BJ (cell line): ENCODE measurements around the gene TEX50. TPM values are rescaled to one million over a fixed set of nuclear protein-coding genes. Genes with fewer than 3 reads are reported as not detected.

Experiments used
- CTCF ChIA-PET: fragments of 350-600 bp; formaldehyde crosslinking; extraction: SDS; loops from one replicate; lab custom pipeline; 2021; ENCODE audit warnings: antibody characterized with exemption, inconsistent platforms; lab: Yijun Ruan, JAX
- POLR2A ChIA-PET: fragments of 300-600 bp; sonication (Branson Sonifier 250); formaldehyde crosslinking; extraction: SDS; loops from one replicate; lab custom pipeline; 2021; ENCODE audit warnings: antibody characterized with exemption; lab: Charles Lee
- DNase-seq: peaks from one replicate; pipeline ENCODE4 v3.0.0-alpha.2; 2011; ENCODE audit warnings: low read depth
- H3K27me3 ChIP-seq: 2 replicates; pipeline ENCODE4 v1.6.0; 2011; ENCODE audit warnings: low read length; ENCODE audit not compliant: control insufficient read depth, insufficient read depth
- H3K36me3 ChIP-seq: 2 replicates; pipeline ENCODE4 v1.5.1; 2011; ENCODE audit warnings: low read length; ENCODE audit not compliant: control insufficient read depth, insufficient read depth
- H3K4me3 ChIP-seq: 2 replicates; pipeline ENCODE4 v1.5.1; 2011; ENCODE audit warnings: low read depth, mild to moderate bottlenecking, control low read depth, low read length
- polyA plus RNA-seq: library from polyadenylated mRNA; depleted of rRNA; stranded (reverse); fragments of >200 nt; gene quantifications from 2 replicates; pipeline ENCODE4 v1.2.3, GENCODE V29; 2011
- TF ChIP-seq, protein P1 (sequence below): IDR thresholded peaks from 2 replicates; pipeline ENCODE4 v1.5.1; 2011; ENCODE audit warnings: low read depth, mild to moderate bottlenecking, control low read depth, inconsistent platforms, low read length, moderate library complexity; ENCODE audit not compliant: insufficient read depth

The TEX50 gene
- polyA plus RNA-seq, 1 experiment = not detected

DNA sequence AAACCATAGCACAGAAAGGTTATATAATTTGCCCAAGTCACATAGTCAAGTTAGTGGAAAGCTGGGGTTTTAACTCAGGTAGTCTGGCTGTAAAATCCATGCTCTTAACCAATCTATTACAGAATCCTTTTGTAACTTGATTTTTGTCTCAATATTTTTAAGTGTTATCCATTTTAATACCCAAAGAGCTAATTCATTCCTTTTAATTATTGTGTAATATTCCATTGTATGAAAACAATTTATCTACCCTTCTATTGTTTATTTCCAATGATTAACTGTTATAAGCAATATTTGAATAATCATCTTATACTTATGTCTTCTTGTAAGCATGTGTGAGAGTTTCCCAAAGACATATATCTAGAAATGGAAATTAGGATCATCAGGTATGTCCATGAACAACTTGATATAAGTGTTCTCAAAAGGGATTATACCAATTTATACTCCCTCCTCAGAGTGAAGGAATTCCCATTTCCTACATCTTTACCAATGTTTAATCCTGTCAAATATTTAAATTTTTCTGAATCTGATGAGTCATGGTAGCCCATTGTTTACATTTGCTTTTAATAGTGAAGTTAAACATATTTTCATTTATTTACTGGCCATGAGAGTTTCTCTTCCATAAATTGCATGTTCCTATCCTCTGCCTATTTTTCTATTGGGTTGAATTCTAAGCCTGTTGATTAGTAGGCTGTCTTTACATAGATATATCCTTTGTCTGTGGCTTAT lies 13.9 kb downstream of the TEX50 start:
- Histone ChIP-seq H3K36me3 (no peaks in the 10 kb centered on the region), H3K27me3 (no peaks in the 10 kb centered on the region), H3K4me3 (no peak overlapping the region)
- DNase-seq = no peak
- ChIA-PET POLR2A (no interaction called here), CTCF (no interaction called here)
- TF ChIP-seq, protein P1, sequence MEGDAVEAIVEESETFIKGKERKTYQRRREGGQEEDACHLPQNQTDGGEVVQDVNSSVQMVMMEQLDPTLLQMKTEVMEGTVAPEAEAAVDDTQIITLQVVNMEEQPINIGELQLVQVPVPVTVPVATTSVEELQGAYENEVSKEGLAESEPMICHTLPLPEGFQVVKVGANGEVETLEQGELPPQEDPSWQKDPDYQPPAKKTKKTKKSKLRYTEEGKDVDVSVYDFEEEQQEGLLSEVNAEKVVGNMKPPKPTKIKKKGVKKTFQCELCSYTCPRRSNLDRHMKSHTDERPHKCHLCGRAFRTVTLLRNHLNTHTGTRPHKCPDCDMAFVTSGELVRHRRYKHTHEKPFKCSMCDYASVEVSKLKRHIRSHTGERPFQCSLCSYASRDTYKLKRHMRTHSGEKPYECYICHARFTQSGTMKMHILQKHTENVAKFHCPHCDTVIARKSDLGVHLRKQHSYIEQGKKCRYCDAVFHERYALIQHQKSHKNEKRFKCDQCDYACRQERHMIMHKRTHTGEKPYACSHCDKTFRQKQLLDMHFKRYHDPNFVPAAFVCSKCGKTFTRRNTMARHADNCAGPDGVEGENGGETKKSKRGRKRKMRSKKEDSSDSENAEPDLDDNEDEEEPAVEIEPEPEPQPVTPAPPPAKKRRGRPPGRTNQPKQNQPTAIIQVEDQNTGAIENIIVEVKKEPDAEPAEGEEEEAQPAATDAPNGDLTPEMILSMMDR = no peak

DNA sequence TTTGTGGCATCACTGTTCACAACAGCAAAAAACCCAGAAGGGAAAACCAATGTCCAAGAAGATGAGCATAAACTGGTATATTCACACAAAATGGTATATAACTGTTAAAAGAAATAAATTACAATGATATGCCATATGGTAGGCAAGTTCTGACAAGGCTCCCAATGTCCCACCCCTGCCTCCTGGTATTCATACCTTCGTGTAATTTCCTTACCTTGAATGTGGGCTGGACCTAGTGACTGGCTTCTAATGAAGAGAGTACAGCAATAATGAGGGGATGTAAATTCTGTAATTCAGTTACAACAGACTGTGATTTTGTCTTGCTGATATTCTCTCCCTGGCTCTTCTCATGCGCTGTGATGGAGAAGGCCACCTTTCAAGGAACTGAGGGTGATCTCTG lies 25.2 kb downstream of the TEX50 start:
- Histone ChIP-seq H3K27me3 (no peaks in the 10 kb centered on the region), H3K36me3 (no peaks in the 10 kb centered on the region), H3K4me3 (no peak overlapping the region)
- POLR2A ChIA-PET = no interaction called here
- TF ChIP-seq, protein P1 = no peak
- DNase-seq = no peak
- CTCF ChIA-PET = no interaction called here

DNA sequence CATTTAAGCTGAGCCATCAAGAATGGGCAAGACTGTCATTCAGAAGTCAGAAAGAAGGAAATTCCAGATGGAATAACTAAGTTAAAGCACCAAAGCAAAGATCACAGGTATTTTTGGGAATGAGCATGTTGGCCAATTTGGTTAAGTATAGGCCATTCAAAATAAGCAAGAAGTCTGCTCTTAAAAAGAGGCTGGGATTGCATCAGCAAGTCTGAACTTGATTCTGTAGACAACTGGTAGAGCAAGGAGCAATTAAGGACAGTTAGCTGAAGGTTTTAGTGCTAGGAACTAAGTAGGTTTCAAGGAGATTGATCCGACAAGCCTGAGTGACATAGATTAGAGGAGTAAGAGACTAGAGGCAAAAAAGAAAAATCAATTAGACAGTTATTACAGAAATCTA lies 26.1 kb downstream of the TEX50 start:
- Histone ChIP-seq H3K4me3 (no peak overlapping the region), H3K36me3 (no peaks in the 10 kb centered on the region), H3K27me3 (no peaks in the 10 kb centered on the region)
- ChIA-PET POLR2A (no interaction called here), CTCF (no interaction called here)
- TF ChIP-seq, protein P1 = no peak
- no peak for DNase-seq

DNA sequence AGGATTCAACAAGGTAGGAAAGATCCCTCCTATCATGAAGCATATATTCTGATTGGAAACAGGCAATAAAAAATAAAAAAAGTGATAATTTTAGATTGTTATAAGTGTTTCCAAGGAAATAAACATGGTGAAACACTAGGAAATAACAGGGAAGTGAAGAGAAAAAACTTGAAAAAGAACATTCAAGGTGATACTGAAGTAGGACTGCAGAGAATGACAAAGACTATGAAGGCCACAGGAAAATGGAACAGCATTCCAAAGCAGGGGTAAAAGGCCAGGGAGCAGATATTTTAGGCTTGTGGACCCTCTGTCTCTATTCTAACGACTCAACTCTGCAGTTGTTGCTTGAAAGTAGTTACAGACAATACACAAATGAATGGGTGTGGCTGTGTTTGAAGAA lies 26.6 kb downstream of the TEX50 start:
- H3K27me3 ChIP-seq = no peaks in the 10 kb centered on the region
- no peak overlapping the region for H3K4me3 ChIP-seq
- no peaks in the 10 kb centered on the region for H3K36me3 ChIP-seq
- TF ChIP-seq, protein P1 = no peak
- ChIA-PET CTCF (no interaction called here), POLR2A (no interaction called here)
- DNase-seq = no peak

DNA sequence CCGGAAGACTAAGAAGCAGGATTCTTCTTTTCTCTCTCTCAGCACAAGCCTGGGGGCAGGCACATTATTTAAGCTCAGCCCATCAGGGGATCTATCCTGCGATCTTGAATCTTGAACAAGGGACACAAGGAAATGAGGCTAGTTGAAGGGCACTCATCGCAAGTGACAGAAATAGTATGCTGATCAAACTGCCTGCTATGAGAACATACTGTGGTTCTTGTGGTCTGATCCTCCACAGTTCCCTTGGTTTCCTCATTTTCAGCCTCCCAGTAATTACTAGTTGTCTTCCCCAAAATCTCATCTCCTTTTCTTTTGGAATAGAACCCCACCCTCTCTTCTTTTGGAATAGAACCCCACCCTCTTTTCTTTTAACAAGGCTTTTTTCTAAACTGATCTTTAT lies 28.0 kb downstream of the TEX50 start:
- H3K36me3 ChIP-seq = no peaks in the 10 kb centered on the region
- ChIA-PET POLR2A (no interaction called here), CTCF (no interaction called here)
- no peaks in the 10 kb centered on the region for H3K27me3 ChIP-seq
- H3K4me3 ChIP-seq = no peak overlapping the region
- TF ChIP-seq, protein P1 = no peak
- no peak for DNase-seq
